HEK293 (cell line): ENCODE results near the gene IRX4.

Experiments
- CTCF ChIA-PET: fragments of 350-600 bp; formaldehyde crosslinking; extraction: SDS; loops from one replicate; lab custom pipeline; 2021; ENCODE audit warnings: antibody characterized with exemption; lab: Yijun Ruan, JAX
- POLR2A ChIA-PET: fragments of 300-600 bp; formaldehyde crosslinking; extraction: SDS; loops from one replicate; lab custom pipeline; 2020; ENCODE audit warnings: antibody characterized with exemption, inconsistent platforms; lab: Yijun Ruan, JAX
- H3K27ac ChIP-seq: fragments of 200-500 bp; sonication (Bioruptor generic); 2 replicates; pipeline ENCODE4 v1.5.1; 2014; ENCODE audit warnings: low read depth, low read length, control low read depth, inconsistent platforms; ENCODE audit errors: extremely low read depth
- H3K36me3 ChIP-seq, 2 experiments: fragments of 200-500 bp in 1 of 2; sonication (Bioruptor generic) in 1 of 2; 1 replicate in 1 of 2; 2 replicates in 1 of 2; pipeline ENCODE4 v1.5.1; 2014 to 2017; ENCODE audit warnings: inconsistent platforms in 2 of 2, low read length in 2 of 2; ENCODE audit not compliant: control insufficient read depth in 2 of 2, insufficient read depth in 1 of 2
- H3K4me1 ChIP-seq: fragments of 200-500 bp; sonication (Bioruptor generic); 2 replicates; pipeline ENCODE4 v1.5.1; 2014; ENCODE audit warnings: mild to moderate bottlenecking, low read length, inconsistent platforms; ENCODE audit not compliant: control insufficient read depth, insufficient read depth
- H3K4me3 ChIP-seq: 2 replicates; pipeline ENCODE4 v1.5.1; 2011; ENCODE audit warnings: low read depth, mild to moderate bottlenecking, control low read depth, low read length, moderate library complexity
- H3K9me3 ChIP-seq: fragments of 200-500 bp; sonication (Bioruptor generic); 2 replicates; pipeline ENCODE4 v1.5.1; 2014; ENCODE audit warnings: low read depth, low read length, inconsistent platforms; ENCODE audit not compliant: control insufficient read depth, insufficient read depth
- INSM2 ChIP-seq: fragments of 450-650 bp; formaldehyde crosslinking; IDR thresholded peaks from 2 replicates; pipeline ENCODE4 v1.5.1; 2016; ENCODE audit warnings: missing biosample characterization, missing genetic modification characterization
- KLF8 ChIP-seq: fragments of 450-650 bp; formaldehyde crosslinking; IDR thresholded peaks from 2 replicates; pipeline ENCODE4 v1.5.1; 2016; ENCODE audit warnings: missing biosample characterization, missing genetic modification characterization
- SCRT2 ChIP-seq: fragments of 450-650 bp; formaldehyde crosslinking; IDR thresholded peaks from 2 replicates; pipeline ENCODE4 v1.5.1; 2016; ENCODE audit warnings: missing biosample characterization, missing genetic modification characterization
- YY1 ChIP-seq: fragments of 450-650 bp; formaldehyde crosslinking; IDR thresholded peaks from 2 replicates; pipeline ENCODE4 v1.5.1; 2018; ENCODE audit warnings: missing biosample characterization, missing genetic modification characterization
- ZBTB7A ChIP-seq: fragments of 450-650 bp; formaldehyde crosslinking; IDR thresholded peaks from 2 replicates; pipeline ENCODE4 v1.5.1; 2016; ENCODE audit warnings: low read depth, missing biosample characterization, missing genetic modification characterization
- ZNF133 ChIP-seq: fragments of 450-650 bp; formaldehyde crosslinking; IDR thresholded peaks from 2 replicates; pipeline ENCODE4 v1.5.1; 2016; ENCODE audit warnings: missing biosample characterization, missing genetic modification characterization
- ZNF140 ChIP-seq: fragments of 450-650 bp; formaldehyde crosslinking; IDR thresholded peaks from 2 replicates; pipeline ENCODE4 v1.5.1; 2016; ENCODE audit warnings: missing biosample characterization, missing genetic modification characterization
- ZNF174 ChIP-seq: fragments of 450-650 bp; formaldehyde crosslinking; IDR thresholded peaks from 2 replicates; pipeline ENCODE4 v1.5.0; 2017; ENCODE audit warnings: missing biosample characterization, mild to moderate bottlenecking, missing genetic modification characterization
- ZNF214 ChIP-seq: fragments of 450-650 bp; formaldehyde crosslinking; IDR thresholded peaks from 2 replicates; pipeline ENCODE4 v1.5.1; 2017; ENCODE audit warnings: missing biosample characterization, mild to moderate bottlenecking, missing genetic modification characterization, borderline replicate concordance
- ZNF248 ChIP-seq: fragments of 450-650 bp; formaldehyde crosslinking; IDR thresholded peaks from 2 replicates; pipeline ENCODE4 v1.5.1; 2017; ENCODE audit warnings: missing biosample characterization, missing genetic modification characterization
- ZNF292 ChIP-seq: fragments of 450-650 bp; formaldehyde crosslinking; IDR thresholded peaks from 2 replicates; pipeline ENCODE4 v1.5.1; 2016; ENCODE audit warnings: low read depth, missing biosample characterization, missing genetic modification characterization, borderline replicate concordance
- ZNF324 ChIP-seq: fragments of 450-650 bp; formaldehyde crosslinking; IDR thresholded peaks from 2 replicates; pipeline ENCODE4 v1.5.1; 2016; ENCODE audit warnings: missing biosample characterization, missing genetic modification characterization
- ZNF350 ChIP-seq: fragments of 450-650 bp; formaldehyde crosslinking; IDR thresholded peaks from 2 replicates; pipeline ENCODE4 v1.5.0; 2017; ENCODE audit warnings: missing biosample characterization, mild to moderate bottlenecking, missing genetic modification characterization
- ZNF391 ChIP-seq: fragments of 450-650 bp; formaldehyde crosslinking; IDR thresholded peaks from 2 replicates; pipeline ENCODE4 v1.5.1; 2016; ENCODE audit warnings: low read depth, missing biosample characterization, missing genetic modification characterization, borderline replicate concordance
- ZNF473 ChIP-seq: fragments of 450-650 bp; formaldehyde crosslinking; IDR thresholded peaks from 2 replicates; pipeline ENCODE4 v1.5.1; 2017; ENCODE audit warnings: missing biosample characterization, missing genetic modification characterization
- ZNF529 ChIP-seq: fragments of 450-650 bp; formaldehyde crosslinking; IDR thresholded peaks from 2 replicates; pipeline ENCODE4 v1.5.1; 2017; ENCODE audit warnings: missing genetic modification characterization, missing biosample characterization; ENCODE audit not compliant: insufficient replicate concordance
- ZNF555 ChIP-seq: fragments of 450-650 bp; formaldehyde crosslinking; conservative IDR thresholded peaks from 2 replicates; pipeline ENCODE4 v1.5.1; 2017; ENCODE audit warnings: missing biosample characterization, mild to moderate bottlenecking, missing genetic modification characterization, inconsistent platforms
- ZNF610 ChIP-seq: fragments of 450-650 bp; formaldehyde crosslinking; IDR thresholded peaks from 2 replicates; pipeline ENCODE4 v1.5.1; 2016; ENCODE audit warnings: missing biosample characterization, missing genetic modification characterization, borderline replicate concordance
- ZSCAN23 ChIP-seq: fragments of 450-650 bp; formaldehyde crosslinking; IDR thresholded peaks from 2 replicates; pipeline ENCODE4 v1.5.1; 2016; ENCODE audit warnings: missing biosample characterization, missing genetic modification characterization
- TF ChIP-seq, protein P1 (sequence below): fragments of 450-650 bp; formaldehyde crosslinking; IDR thresholded peaks from 2 replicates; pipeline ENCODE4 v1.5.1; 2016; ENCODE audit warnings: missing biosample characterization, missing genetic modification characterization
- TF ChIP-seq, protein P2 (sequence below): fragments of 450-650 bp; formaldehyde crosslinking; IDR thresholded peaks from 2 replicates; pipeline ENCODE4 v1.5.1; 2016; ENCODE audit warnings: missing biosample characterization, missing genetic modification characterization

The IRX4 gene

GRCh38 chr5:1917830-1918487 lies 35.2 kb upstream of the IRX4 start:
- Histone ChIP-seq H3K9me3 (no peaks in the 10 kb centered on the region), H3K36me3 (no peaks in the 10 kb centered on the region), H3K4me1 (no peaks in the 10 kb centered on the region), H3K4me3 (no peak overlapping the region), H3K27ac (no peak overlapping the region)
- CTCF ChIA-PET, result no interaction called here
- TF ChIP-seq ZNF529 (tag by site-specific recombination), result peak; percentile 3
- TF ChIP-seq ZNF350 (tag by site-specific recombination), result no peak
- no peak for TF ChIP-seq INSM2 (tag by site-specific recombination)
- TF ChIP-seq YY1 (tag by site-specific recombination), result no peak
- no peak for TF ChIP-seq ZNF555
- TF ChIP-seq ZNF292 (tag by site-specific recombination), result no peak
- no peak for TF ChIP-seq ZNF174 (tag by site-specific recombination)
- TF ChIP-seq, protein P1, sequence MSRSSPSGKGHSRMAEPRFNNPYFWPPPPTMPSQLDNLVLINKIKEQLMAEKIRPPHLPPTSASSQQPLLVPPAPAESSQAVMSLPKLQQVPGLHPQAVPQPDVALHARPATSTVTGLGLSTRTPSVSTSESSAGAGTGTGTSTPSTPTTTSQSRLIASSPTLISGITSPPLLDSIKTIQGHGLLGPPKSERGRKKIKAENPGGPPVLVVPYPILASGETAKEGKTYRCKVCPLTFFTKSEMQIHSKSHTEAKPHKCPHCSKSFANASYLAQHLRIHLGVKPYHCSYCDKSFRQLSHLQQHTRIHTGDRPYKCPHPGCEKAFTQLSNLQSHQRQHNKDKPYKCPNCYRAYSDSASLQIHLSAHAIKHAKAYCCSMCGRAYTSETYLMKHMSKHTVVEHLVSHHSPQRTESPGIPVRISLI (tag by site-specific recombination), result no peak
- POLR2A ChIA-PET, result interaction anchor here (0.6 kb wide), 1 partner anchor 681 kb away, joined by 4 read pairs; no protein-coding TSS in a partner anchor

DNA sequence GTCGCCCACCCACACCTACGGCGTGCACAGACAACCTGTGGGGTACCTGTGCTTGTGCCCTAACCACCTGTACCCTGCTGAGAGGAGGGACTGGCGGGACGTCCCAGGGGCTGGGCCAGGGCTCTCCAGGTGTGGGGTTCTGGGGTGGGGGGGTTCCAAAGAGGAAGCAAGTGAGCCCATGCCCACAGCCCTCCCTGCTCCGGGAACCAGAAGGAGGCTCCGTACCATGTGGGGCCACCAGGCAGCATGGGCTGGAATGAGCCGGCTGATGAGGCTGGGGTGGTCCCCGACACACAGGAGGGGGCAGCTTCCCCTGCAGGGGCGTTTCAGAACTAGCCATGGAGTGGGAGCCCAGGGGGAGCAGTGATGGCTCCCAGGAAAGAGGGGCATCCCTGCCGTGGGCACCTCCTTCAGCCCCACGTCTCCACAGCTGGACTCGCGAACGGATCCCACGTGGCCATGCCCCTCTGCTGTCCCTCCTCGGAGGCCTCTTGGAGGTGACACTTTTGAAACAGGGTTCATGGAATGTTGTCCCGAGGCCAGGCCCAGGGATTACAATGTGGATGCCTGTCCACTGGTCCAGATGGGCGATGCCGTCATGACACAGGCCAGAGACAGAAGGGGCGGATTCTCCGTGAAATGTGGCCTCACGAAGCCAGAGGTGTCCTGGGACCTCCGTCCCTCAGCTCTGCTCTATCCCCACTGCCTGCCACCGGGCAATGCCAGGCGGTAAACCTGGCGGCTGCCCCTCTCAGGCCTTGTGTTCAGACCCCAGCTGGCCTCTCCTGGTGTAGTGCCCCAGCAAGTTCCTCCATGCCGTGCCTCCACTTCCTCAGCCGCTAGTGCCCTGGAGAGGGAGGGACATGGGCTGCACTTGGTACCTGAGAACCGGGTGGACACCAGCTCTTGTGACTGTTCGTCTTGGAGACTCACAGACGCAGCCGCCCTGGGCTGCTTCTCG lies 33.6 kb upstream of the IRX4 start:
- POLR2A ChIA-PET, result no interaction called here
- Histone ChIP-seq H3K4me3 (no peak overlapping the region), H3K27ac (no peak overlapping the region), H3K4me1 (no peaks in the 10 kb centered on the region), H3K9me3 (no peaks in the 10 kb centered on the region), H3K36me3 (no peaks in the 10 kb centered on the region)
- no peak for TF ChIP-seq ZNF391 (tag by site-specific recombination)
- TF ChIP-seq KLF8 (tag by site-specific recombination), result no peak
- TF ChIP-seq ZSCAN23 (tag by site-specific recombination), result no peak
- TF ChIP-seq ZNF324 (tag by site-specific recombination), result no peak
- TF ChIP-seq ZNF140, result no peak
- no peak for TF ChIP-seq ZBTB7A (tag by site-specific recombination)
- no peak for TF ChIP-seq ZNF133 (tag by site-specific recombination)
- no peak for TF ChIP-seq YY1 (tag by site-specific recombination)
- no peak for TF ChIP-seq ZNF473
- TF ChIP-seq ZNF214, result no peak
- TF ChIP-seq SCRT2 (tag by site-specific recombination), result no peak
- TF ChIP-seq ZNF248 (tag by site-specific recombination), result no peak
- TF ChIP-seq ZNF610 (tag by site-specific recombination), result no peak
- TF ChIP-seq, protein P2, sequence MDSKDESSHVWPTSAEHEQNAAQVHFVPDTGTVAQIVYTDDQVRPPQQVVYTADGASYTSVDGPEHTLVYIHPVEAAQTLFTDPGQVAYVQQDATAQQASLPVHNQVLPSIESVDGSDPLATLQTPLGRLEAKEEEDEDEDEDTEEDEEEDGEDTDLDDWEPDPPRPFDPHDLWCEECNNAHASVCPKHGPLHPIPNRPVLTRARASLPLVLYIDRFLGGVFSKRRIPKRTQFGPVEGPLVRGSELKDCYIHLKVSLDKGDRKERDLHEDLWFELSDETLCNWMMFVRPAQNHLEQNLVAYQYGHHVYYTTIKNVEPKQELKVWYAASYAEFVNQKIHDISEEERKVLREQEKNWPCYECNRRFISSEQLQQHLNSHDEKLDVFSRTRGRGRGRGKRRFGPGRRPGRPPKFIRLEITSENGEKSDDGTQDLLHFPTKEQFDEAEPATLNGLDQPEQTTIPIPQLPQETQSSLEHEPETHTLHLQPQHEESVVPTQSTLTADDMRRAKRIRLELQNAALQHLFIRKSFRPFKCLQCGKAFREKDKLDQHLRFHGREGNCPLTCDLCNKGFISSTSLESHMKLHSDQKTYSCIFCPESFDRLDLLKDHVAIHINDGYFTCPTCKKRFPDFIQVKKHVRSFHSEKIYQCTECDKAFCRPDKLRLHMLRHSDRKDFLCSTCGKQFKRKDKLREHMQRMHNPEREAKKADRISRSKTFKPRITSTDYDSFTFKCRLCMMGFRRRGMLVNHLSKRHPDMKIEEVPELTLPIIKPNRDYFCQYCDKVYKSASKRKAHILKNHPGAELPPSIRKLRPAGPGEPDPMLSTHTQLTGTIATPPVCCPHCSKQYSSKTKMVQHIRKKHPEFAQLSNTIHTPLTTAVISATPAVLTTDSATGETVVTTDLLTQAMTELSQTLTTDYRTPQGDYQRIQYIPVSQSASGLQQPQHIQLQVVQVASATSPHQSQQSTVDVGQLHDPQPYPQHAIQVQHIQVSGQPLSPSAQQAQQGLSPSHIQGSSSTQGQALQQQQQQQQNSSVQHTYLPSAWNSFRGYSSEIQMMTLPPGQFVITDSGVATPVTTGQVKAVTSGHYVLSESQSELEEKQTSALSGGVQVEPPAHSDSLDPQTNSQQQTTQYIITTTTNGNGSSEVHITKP (tag by site-specific recombination), result no peak
- CTCF ChIA-PET, result no interaction called here
